ENCODE measurements around the gene REV3L.
A peak's percentile ranks its signal among the peaks of the same experiment; 100 is the strongest.

Gene REV3L

GRCh38 chr6:111429571-111429970 lies 53.4 kb downstream of the REV3L start:
- H3F3A ChIP-seq (ENCODE audit: low read depth) = no peaks in the 10 kb centered on the region
- H3K4me3 ChIP-seq (ENCODE audit: low read length, poor library complexity, severe bottlenecking) = no peak overlapping the region
- H3K79me2 ChIP-seq (ENCODE audit: insufficient read depth, low read length) = peaks cover 94% of the 10 kb centered on the region

GRCh38 chr6:111428811-111429210 lies 54.2 kb downstream of the REV3L start:
- Histone ChIP-seq H3K9ac (ENCODE audit: low read depth, low read length, poor library complexity, severe bottlenecking) (no peak overlapping the region), H3K27me3 (ENCODE audit: insufficient read depth, low read length, poor library complexity, severe bottlenecking) (no peaks in the 10 kb centered on the region), H3K9me3 (ENCODE audit: insufficient read depth, low read depth, low read length) (peaks cover 10% of the 10 kb centered on the region), H3K79me2 (ENCODE audit: insufficient read depth, low read length) (peaks cover 94% of the 10 kb centered on the region), H3K4me3 (ENCODE audit: low read length, poor library complexity, severe bottlenecking) (no peak overlapping the region), H3F3A (ENCODE audit: low read depth) (no peaks in the 10 kb centered on the region), H2AFZ (ENCODE audit: low read length) (no peak overlapping the region), H3K4me2 (ENCODE audit: low read depth, low read length, poor library complexity, severe bottlenecking) (no peak overlapping the region), H3K9me2 (replicated peaks; ENCODE audit: low read depth, low read length) (no peaks in the 10 kb centered on the region), H3K4me1 (ENCODE audit: insufficient read depth, low read length, poor library complexity, severe bottlenecking) (peaks cover 39% of the 10 kb centered on the region), H3K36me3 (ENCODE audit: insufficient read depth, low read length) (no peaks in the 10 kb centered on the region), H4K20me1 (ENCODE audit: insufficient read depth, low read length, poor library complexity, severe bottlenecking) (peaks cover 58% of the 10 kb centered on the region)
- no peak for TF ChIP-seq CTCF (conservative IDR thresholded peaks at IDR 0.05; ENCODE audit: low read length)
- no peak for TF ChIP-seq EZH2phosphoT487 (IDR thresholded peaks at IDR 0.05; ENCODE audit: borderline replicate concordance)

More at GRCh38 chr6:111429571-111429970, 53.4 kb downstream of the REV3L start:
- no peak overlapping the region for H2AFZ ChIP-seq (ENCODE audit: low read length)
- no peaks in the 10 kb centered on the region for H3K9me2 ChIP-seq (replicated peaks; ENCODE audit: low read depth, low read length)
- H3K4me2 ChIP-seq (ENCODE audit: low read depth, low read length, poor library complexity, severe bottlenecking) = no peak overlapping the region
- no peak for TF ChIP-seq CTCF (conservative IDR thresholded peaks at IDR 0.05; ENCODE audit: low read length)
- TF ChIP-seq EZH2phosphoT487 (IDR thresholded peaks at IDR 0.05; ENCODE audit: borderline replicate concordance) = no peak
- H3K27me3 ChIP-seq (ENCODE audit: insufficient read depth, low read length, poor library complexity, severe bottlenecking) = no peaks in the 10 kb centered on the region
- no peak overlapping the region for H3K9ac ChIP-seq (ENCODE audit: low read depth, low read length, poor library complexity, severe bottlenecking)
- peaks cover 31% of the 10 kb centered on the region for H3K4me1 ChIP-seq (ENCODE audit: insufficient read depth, low read length, poor library complexity, severe bottlenecking)
- H4K20me1 ChIP-seq (ENCODE audit: insufficient read depth, low read length, poor library complexity, severe bottlenecking) = peaks cover 51% of the 10 kb centered on the region
- peaks cover 10% of the 10 kb centered on the region for H3K9me3 ChIP-seq (ENCODE audit: insufficient read depth, low read depth, low read length)
- no peaks in the 10 kb centered on the region for H3K36me3 ChIP-seq (ENCODE audit: insufficient read depth, low read length)

GRCh38 chr6:111427341-111428116 lies 55.5 kb downstream of the REV3L start:
- H3K4me3 ChIP-seq (ENCODE audit: low read length, poor library complexity, severe bottlenecking) = peak overlapping the region; percentile 55
- peaks cover 50% of the 10 kb centered on the region for H3K4me1 ChIP-seq (ENCODE audit: insufficient read depth, low read length, poor library complexity, severe bottlenecking)
- no peaks in the 10 kb centered on the region for H3K9me2 ChIP-seq (replicated peaks; ENCODE audit: low read depth, low read length)
- peaks cover 10% of the 10 kb centered on the region for H3K9me3 ChIP-seq (ENCODE audit: insufficient read depth, low read depth, low read length)
- H3F3A ChIP-seq (ENCODE audit: low read depth) = no peaks in the 10 kb centered on the region
- peaks cover 62% of the 10 kb centered on the region for H4K20me1 ChIP-seq (ENCODE audit: insufficient read depth, low read length, poor library complexity, severe bottlenecking)
- no peak for TF ChIP-seq EZH2phosphoT487 (IDR thresholded peaks at IDR 0.05; ENCODE audit: borderline replicate concordance)
- no peak for TF ChIP-seq CTCF (conservative IDR thresholded peaks at IDR 0.05; ENCODE audit: low read length)
- no peaks in the 10 kb centered on the region for H3K27me3 ChIP-seq (ENCODE audit: insufficient read depth, low read length, poor library complexity, severe bottlenecking)
- H3K36me3 ChIP-seq (ENCODE audit: insufficient read depth, low read length) = no peaks in the 10 kb centered on the region
- H3K9ac ChIP-seq (ENCODE audit: low read depth, low read length, poor library complexity, severe bottlenecking) = no peak overlapping the region
- no peak overlapping the region for H2AFZ ChIP-seq (ENCODE audit: low read length)
- peak overlapping the region; percentile 66 for H3K4me2 ChIP-seq (ENCODE audit: low read depth, low read length, poor library complexity, severe bottlenecking)
- peaks cover 93% of the 10 kb centered on the region for H3K79me2 ChIP-seq (ENCODE audit: insufficient read depth, low read length)

All from Loucy (cell line).